ENCODE results near the gene TTF1.
A peak's percentile ranks its signal among the peaks of the same experiment; 100 is the strongest.

Gene TTF1

DNA sequence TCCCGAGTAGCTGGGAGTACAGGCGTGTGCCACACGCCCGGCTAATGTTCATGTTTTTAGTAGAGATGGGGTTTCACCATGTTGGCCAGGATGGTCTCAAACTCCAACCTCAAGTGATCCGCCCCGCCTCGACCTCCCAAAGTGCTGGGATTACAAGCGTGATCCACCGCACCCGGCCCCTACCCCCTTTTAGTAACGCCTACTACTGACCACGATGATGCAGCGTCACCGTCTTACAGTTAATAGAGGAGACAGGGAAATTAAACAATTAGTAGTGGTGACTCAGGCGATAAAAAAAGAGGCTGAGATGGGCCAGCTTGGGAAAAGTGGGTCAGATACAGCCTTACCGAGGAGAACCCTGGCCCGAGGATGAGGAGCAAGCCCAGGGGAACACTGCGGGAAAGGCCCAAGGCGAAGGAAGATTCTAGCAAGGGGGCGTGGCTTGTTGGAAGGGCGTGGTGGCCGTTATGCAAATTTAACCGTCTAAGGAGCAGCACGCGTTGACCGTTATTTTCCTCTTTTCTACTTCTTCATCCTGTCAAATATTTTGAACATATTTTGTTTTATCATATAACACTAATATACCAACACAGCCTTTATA is 50.2 kb downstream of the TTF1 start:
- no peak for DNase-seq

DNA sequence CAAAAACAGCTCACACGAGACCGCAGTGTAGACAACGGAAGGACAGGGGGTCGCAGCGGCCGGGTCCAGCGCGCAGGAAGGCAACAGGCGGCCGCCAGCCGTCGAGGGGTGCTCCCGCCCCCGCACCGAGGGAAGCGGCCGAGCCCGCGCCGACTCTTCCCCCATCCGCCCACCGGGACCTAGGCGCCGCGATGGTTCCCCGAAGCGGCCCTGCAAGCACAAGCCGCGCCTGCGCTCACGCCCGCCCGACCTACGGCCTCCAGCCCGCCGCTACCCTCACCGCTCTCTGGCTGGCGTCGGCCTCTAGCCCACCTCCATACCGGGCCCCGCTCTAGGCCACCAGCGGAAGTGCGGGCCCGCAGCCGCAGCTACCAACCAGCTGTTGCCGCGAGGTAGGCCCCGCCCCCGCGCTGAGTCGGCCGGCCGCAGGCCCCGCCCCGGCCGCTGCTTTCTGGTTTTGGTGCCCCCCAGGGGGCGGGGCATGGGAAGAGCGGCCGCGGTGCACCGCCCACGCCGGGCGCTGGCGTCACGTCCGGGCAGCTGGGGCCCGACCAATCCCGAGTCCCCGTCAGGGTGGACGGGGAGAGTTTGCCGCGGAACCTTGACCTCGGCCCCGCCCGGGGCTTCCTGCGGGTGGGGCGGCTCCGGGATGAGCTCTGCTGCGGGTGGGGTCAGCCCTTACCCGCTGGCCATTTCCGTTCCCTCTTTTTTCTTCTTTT is 51.8 kb downstream of the TTF1 start, which contains the start of gene SETX:
SETX (minus strand) TSS at position 350 of the 719 bp plus-strand sequence. CDS start 5,558 bp downstream, outside the sequence.
- DNase-seq, result peak; percentile 94

DNA sequence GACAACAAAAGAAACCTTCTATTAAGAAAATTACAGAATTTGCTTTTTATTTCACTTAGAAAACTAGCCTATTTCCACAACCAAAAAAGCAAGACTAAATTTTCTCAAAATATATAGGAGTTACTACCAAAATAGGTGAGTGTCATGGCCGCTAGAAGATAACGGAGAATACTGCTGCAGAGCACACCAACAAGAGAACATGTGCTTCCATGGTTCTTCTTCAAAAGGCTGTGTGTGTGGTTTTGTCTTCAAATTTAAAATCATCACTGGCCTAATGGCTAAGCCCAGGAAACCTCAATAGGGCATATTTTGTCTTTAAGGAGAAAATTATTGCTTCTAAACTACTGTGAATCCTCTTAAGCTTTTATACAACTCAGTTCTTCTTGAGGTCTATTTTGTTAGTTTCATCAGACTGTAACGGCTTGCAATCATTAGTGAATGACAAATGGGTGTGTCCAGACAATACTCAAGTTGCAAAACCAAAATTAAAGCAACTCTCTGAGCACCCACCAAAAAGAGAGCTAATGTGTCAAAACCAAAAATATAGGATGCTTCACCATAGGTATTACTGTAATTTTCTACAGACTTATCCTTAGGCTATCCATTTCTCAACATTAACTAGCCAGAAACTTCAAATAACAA is 55.1 kb downstream of the TTF1 start:
- DNase-seq, result no peak

- DNase-seq, result no peak
These were observed 55.8 kb downstream of the TTF1 start for GRCh38 chr9:132350861-132351315.

- no peak for DNase-seq
These were observed 58.0 kb downstream of the TTF1 start for GRCh38 chr9:132348676-132349075.

DNA sequence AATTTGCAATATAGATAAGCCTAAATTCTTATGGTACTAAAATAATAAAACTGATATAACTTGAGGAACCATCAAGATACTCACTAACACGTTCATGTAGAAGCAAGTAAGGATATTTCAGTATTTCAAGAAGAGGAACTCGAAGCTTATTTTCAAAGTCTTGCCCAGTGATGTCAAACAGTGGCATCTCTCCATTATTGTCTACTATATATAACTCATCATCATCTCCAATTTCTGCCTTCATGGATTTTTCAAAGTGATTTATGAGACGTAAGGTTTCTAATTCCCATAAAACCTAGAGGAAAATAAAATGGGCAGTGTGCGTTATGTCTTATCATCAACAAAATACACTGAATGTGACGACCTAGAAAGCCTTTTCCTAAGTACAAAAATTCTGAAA is 60.5 kb downstream of the TTF1 start:
- DNase-seq, result no peak

GRCh38 chr9:132341177-132341840 is 65.3 kb downstream of the TTF1 start:
- no peak for DNase-seq

GRCh38 chr9:132334364-132334763 is 72.3 kb downstream of the TTF1 start:
- DNase-seq, result no peak

GRCh38 chr9:132333556-132333955 is 73.1 kb downstream of the TTF1 start:
- no peak for DNase-seq

DNA sequence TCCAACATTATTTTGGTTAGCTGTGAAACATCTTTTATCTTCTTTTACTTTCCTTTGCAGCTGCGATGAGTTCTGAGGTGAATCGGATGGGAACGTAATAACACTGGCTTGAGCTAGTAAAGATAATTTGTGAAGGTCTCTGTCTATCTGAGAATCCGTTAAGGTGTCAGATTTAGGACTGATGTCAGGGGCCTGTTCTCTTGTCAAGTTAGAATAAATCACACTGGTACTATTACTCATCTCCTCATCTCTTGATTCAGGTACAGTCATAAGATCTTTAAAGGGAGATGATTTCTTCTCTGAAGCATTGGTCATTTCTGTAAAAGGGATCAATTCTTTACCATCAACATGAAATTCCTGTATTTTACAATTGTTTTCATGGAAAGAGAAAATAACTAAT is 78.1 kb downstream of the TTF1 start:
- DNase-seq, result no peak

- DNase-seq, result no peak
These were observed 79.1 kb downstream of the TTF1 start for GRCh38 chr9:132327537-132327936.

Data from NCI-H1092 (cell line).